IPS DF 4.7 (cell line): ENCODE data around the gene GPATCH2L.

Experiments used
- DNase-seq: peaks from one replicate; pipeline ENCODE4 v3.0.0-alpha.2; 2013; ENCODE audit warnings: low spot score; ENCODE audit errors: extremely low read depth

GPATCH2L gene

GRCh38 chr14:76151398-76152332, at the start of gene GPATCH2L:
Gene GPATCH2L (plus strand): TSS chr14:76151922. CDS start chr14:76154364, 2,442 bp downstream.
- DNase-seq, result peak; percentile 79

- no peak for DNase-seq
Observed at GRCh38 chr14:76104802-76105355, 46.8 kb upstream of the GPATCH2L start.

GRCh38 chr14:76106188-76106587, 45.5 kb upstream of the GPATCH2L start:
- no peak for DNase-seq

- no peak for DNase-seq
Observed at GRCh38 chr14:76109087-76109880, 42.4 kb upstream of the GPATCH2L start.

GRCh38 chr14:76112889-76113624, 38.7 kb upstream of the GPATCH2L start:
- no peak for DNase-seq

- no peak for DNase-seq
Observed at GRCh38 chr14:76113691-76114090, 38.0 kb upstream of the GPATCH2L start.

- no peak for DNase-seq
Observed at GRCh38 chr14:76115010-76115422, 36.7 kb upstream of the GPATCH2L start.

GRCh38 chr14:76117789-76118484, 33.8 kb upstream of the GPATCH2L start:
- no peak for DNase-seq

GRCh38 chr14:76118594-76118993, 33.1 kb upstream of the GPATCH2L start:
- no peak for DNase-seq

- DNase-seq, result no peak
Observed at GRCh38 chr14:76121089-76121748, 30.5 kb upstream of the GPATCH2L start.

- DNase-seq, result no peak
Observed at GRCh38 chr14:76123426-76124225, 28.1 kb upstream of the GPATCH2L start.

- DNase-seq, result no peak
Observed at GRCh38 chr14:76125511-76125910, 26.2 kb upstream of the GPATCH2L start.

GRCh38 chr14:76126076-76126475, 25.6 kb upstream of the GPATCH2L start:
- DNase-seq, result no peak

GRCh38 chr14:76129851-76130576, 21.7 kb upstream of the GPATCH2L start:
- DNase-seq, result no peak

GRCh38 chr14:76131071-76131965, 20.4 kb upstream of the GPATCH2L start:
- DNase-seq, result no peak

GRCh38 chr14:76133103-76133502, 18.6 kb upstream of the GPATCH2L start:
- no peak for DNase-seq

GRCh38 chr14:76134231-76134630, 17.5 kb upstream of the GPATCH2L start:
- DNase-seq, result no peak

- DNase-seq, result no peak
Observed at GRCh38 chr14:76135722-76136121, 16.0 kb upstream of the GPATCH2L start.
